Transverse colon (tissue), 4 donors: ENCODE data around the gene HRH4.

Experiments
- CTCF ChIP-seq, 5 experiments: fragments of 200-600 bp in 3 of 5; fragments of 450-650 bp in 2 of 5; sonication (generic) in 3 of 5; IDR thresholded peaks; 1 replicate in 2 of 5; 2 replicates in 3 of 5; pipeline ENCODE4 v1.5.1; 2016 to 2017; ENCODE audit warnings: antibody characterized with exemption in 5 of 5, inconsistent platforms in 3 of 5, mild to moderate bottlenecking in 2 of 5, moderate library complexity in 1 of 5
- EP300 ChIP-seq: sonication (generic); formaldehyde crosslinking; IDR thresholded peaks from one replicate; pipeline ENCODE4 v1.6.1; 2017; ENCODE audit warnings: antibody characterized with exemption, low read depth
- POLR2A ChIP-seq: fragments of 450-650 bp; IDR thresholded peaks from one replicate; pipeline ENCODE4 v1.6.1; 2016; ENCODE audit warnings: antibody characterized with exemption, mild to moderate bottlenecking, moderate library complexity
- POLR2AphosphoS5 ChIP-seq, 3 donors: sonication (generic); formaldehyde crosslinking; IDR thresholded peaks; one replicate each; pipeline ENCODE4 v1.6.1; 2016; ENCODE audit warnings: antibody characterized with exemption in 3 of 3

- peak; percentile 75 to 86 (median 83) for TF ChIP-seq CTCF (IDR thresholded peaks at IDR 0.05)
- no peak for TF ChIP-seq EP300
- TF ChIP-seq POLR2A, result no peak
- no peak for TF ChIP-seq POLR2AphosphoS5 (IDR thresholded peaks at IDR 0.05)
These were observed 28.5 kb downstream of the HRH4 start for GRCh38 chr18:24488824-24489493.
